Muscle of back (tissue), 11 donors: ENCODE results near the gene PLAC8L1. TPM values are rescaled to one million over a fixed set of nuclear protein-coding genes. Genes with fewer than 3 reads are reported as not detected.

ENCODE experiments used
- DNase-seq, 3 donors: peaks; one replicate each; pipeline versions ENCODE4 v3.0.0 to v3.0.0-alpha.2; 2013
- polyA plus RNA-seq, 10 donors: library from polyadenylated mRNA; unstranded; fragments of 120-200 nt; gene quantifications; one replicate each; pipeline ENCODE4 v1.2.1, GENCODE V29; 2013; ENCODE audit not compliant: insufficient read length in 10 of 10

The PLAC8L1 gene
- polyA plus RNA-seq, 10 donors: 0.24 to 1.1 (median 0.60) TPM; not detected in 2

- DNase-seq: no peak
Observed at GRCh38 chr5:146043722-146044121, 61.7 kb downstream of the PLAC8L1 start.

DNA sequence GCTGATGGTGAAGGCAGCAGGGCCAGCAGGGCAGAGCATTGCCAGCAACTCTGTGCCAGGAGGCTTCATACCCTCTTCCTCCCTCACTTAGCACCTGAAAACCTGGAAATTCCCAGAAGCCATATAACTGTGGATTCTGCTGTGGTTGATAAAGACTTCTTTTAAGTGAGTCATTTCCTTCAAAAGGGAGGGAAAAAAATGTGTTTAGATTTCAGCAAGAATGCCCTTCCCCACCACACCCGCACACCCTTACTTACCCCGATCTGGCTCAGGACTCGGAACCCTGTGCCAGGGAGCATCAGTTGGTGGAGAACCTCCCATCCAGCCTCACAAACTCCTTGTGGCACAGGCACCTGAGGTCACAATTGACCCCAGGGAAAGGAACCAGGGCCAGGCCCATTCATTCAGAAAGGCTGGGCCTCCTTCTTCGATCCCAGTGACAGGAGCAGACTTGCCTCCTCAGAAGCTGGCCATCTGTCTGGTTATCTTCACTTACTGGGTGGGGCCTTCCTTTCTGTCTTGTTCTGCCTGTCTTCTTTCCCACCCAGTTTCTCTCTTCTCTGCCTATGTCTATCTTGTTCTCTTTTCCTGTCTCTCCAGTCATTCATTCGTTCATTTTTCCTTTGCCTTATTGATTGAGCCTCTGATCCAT lies 62.6 kb downstream of the PLAC8L1 start:
- no peak for DNase-seq

DNA sequence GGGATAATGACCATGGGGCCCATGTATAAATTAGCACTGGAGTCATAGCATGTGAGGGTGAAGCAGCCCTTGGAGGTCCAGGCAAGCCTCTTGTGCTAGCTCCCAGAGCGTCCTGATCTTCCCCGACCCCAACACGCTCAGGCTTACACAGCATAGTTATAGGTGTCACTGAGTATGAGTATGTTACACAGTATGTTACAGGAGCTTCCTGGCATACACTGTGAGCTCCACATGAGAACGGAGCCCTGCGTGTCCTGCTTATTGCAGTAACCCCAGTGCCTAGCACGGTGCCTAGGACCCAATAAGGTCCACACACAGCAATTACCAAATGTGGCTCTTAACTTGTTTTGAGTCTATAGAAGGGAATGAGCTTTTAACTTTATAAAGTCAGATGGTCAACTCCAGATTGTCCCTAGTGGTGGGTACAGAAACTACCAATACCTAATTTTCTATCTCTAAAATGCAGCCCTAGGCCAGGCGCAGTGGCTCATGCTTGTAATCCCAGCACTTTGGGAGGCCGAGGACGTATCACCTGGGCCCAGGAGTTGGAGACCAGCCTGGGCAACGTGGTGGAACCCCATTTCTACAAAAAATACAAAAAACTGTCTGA lies 64.1 kb downstream of the PLAC8L1 start:
- DNase-seq: no peak

DNA sequence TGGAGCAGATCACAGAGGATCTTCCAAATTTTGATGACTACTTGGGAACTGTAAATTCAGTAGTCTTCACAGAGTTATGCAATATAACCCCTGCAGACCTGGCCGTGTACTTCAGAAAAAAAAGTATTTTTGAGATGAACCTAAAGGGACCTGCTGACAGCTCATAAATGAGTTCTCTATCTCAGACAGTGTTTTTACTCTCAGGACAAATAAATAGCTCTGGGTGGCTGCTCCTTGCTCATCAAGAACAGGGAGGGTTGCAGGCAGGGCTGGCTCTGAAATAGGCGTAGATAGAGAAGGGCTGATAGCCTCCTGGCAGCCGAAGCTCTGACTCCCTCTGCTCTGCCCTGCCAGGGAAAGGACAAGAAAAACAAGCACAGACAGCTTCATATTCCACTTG lies 64.8 kb downstream of the PLAC8L1 start:
- no peak for DNase-seq

DNA sequence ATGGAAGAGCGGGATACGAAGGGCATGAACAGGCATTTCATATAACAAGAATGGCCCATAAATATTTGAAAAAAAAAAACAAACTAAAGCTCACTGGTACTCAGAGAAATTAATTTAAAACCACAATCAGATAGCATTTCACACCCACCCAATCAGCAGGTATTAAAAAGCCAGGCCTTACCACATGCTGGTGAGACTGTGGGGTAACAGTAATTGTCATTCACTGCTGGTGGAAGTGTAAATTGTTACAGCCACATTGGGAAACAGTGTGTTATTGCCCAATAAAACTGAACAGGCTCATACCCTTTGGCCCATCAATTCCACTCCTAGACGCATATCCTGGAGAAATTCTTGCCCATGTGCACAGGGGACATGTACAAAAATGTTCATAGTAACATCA lies 66.0 kb downstream of the PLAC8L1 start:
- DNase-seq: no peak

DNA sequence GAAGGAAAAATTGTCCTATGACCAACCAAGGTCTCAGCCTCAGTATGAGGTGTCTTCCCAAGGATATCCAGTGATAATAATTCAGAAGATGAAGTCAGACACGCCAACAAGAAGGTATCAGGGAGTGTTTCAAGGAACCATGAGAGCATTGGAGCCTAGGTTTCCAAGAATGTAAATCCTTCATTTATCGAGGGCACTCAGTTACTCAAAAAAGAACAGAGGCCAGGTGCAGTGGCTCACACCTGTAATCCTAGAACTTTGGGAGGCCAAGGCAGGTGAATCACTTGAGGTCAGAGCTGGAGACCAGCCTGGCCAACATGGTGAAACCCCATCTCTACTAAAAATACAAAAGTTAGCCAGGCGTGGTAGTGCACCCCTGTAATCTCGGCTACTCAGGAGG lies 70.8 kb downstream of the PLAC8L1 start:
- DNase-seq: no peak

Other genes with a start within 250 kb of the PLAC8L1 start
- not detected for gene GRXCR2, start 232.6 kb downstream of the PLAC8L1 start, polyA plus RNA-seq
- 1 to 10 TPM; 1.8 to 8.4 (median 5.4) TPM for gene SH3RF2, start 169.0 kb downstream of the PLAC8L1 start, polyA plus RNA-seq
- 100 to 1,000 TPM in 4 of 10 donors, 10 to 100 TPM in 6; 67.5 to 113 (median 93.2) TPM for gene LARS1, start 77.1 kb upstream of the PLAC8L1 start, polyA plus RNA-seq
- 10 to 100 TPM; 13.1 to 20.6 (median 17.2) TPM for gene RBM27, start 98.0 kb upstream of the PLAC8L1 start, polyA plus RNA-seq
- under 1 TPM in 4 of 10 donors, not detected in 6; 0.05 to 0.17 (median 0.06) TPM for gene POU4F3, start 233.3 kb upstream of the PLAC8L1 start, polyA plus RNA-seq